Neural progenitor cell (in vitro differentiated cells): Measurements from ENCODE around the gene LAMC1. TPM values are rescaled to one million over a fixed set of nuclear protein-coding genes. Genes with fewer than 3 reads are reported as not detected.

ENCODE experiments used
- DNase-seq: peaks from one replicate; pipeline ENCODE4 v3.0.0-alpha.2; 2016; ENCODE audit warnings: low spot score
- H2AFZ ChIP-seq: fragments of 200-600 bp; sonication (generic); replicated peaks from 2 replicates; pipeline ENCODE4 v1.6.1; 2016; ENCODE audit warnings: antibody characterized with exemption
- H3F3A ChIP-seq: fragments of 200-600 bp; sonication (generic); 2 replicates; pipeline ENCODE4 v1.6.1; 2016; ENCODE audit warnings: antibody characterized with exemption, low read depth
- H3K27ac ChIP-seq: fragments of 200-600 bp; sonication (generic); 2 replicates; pipeline ENCODE4 v1.5.1; 2016; ENCODE audit warnings: mild to moderate bottlenecking
- H3K27me3 ChIP-seq: fragments of 200-600 bp; sonication (generic); 2 replicates; pipeline ENCODE4 v1.6.1; 2016; ENCODE audit warnings: mild to moderate bottlenecking, moderate library complexity
- H3K36me3 ChIP-seq: fragments of 200-600 bp; sonication (generic); 2 replicates; pipeline ENCODE4 v1.5.1; 2016
- H3K4me1 ChIP-seq: fragments of 200-600 bp; sonication (generic); 2 replicates; pipeline ENCODE4 v1.6.1; 2016; ENCODE audit warnings: mixed run types
- H3K4me2 ChIP-seq: fragments of 200-600 bp; sonication (generic); 2 replicates; pipeline ENCODE4 v1.6.1; 2016
- H3K4me3 ChIP-seq: fragments of 200-600 bp; sonication (generic); 2 replicates; pipeline ENCODE4 v1.5.1; 2016
- H3K79me2 ChIP-seq: fragments of 200-600 bp; sonication (generic); 2 replicates; pipeline ENCODE4 v1.6.1; 2016; ENCODE audit warnings: low read depth
- H3K9ac ChIP-seq: fragments of 200-600 bp; sonication (generic); 2 replicates; pipeline ENCODE4 v1.6.1; 2016
- H3K9me3 ChIP-seq: fragments of 200-600 bp; sonication (generic); 2 replicates; pipeline ENCODE4 v1.5.1; 2016; ENCODE audit warnings: low read depth
- H4K20me1 ChIP-seq: fragments of 200-600 bp; sonication (generic); 2 replicates; pipeline ENCODE4 v1.6.1; 2016; ENCODE audit warnings: low read depth
- H3K27ac Mint-ChIP-seq: 3 replicates; pipeline ENCODE4 v1.8.0; 2021; ENCODE audit warnings: mixed read lengths
- H3K27me3 Mint-ChIP-seq: 2 replicates; pipeline ENCODE4 v1.8.0; 2022; ENCODE audit warnings: low read depth, mild to moderate bottlenecking, inconsistent platforms, moderate library complexity, mixed read lengths; ENCODE audit not compliant: insufficient read depth
- H3K36me3 Mint-ChIP-seq: 3 replicates; pipeline ENCODE4 v1.8.0; 2021; ENCODE audit warnings: mixed read lengths
- H3K4me1 Mint-ChIP-seq: 3 replicates; pipeline ENCODE4 v1.8.0; 2021; ENCODE audit warnings: mixed read lengths
- H3K4me3 Mint-ChIP-seq: 3 replicates; pipeline ENCODE4 v1.8.0; 2021; ENCODE audit warnings: mild to moderate bottlenecking, moderate library complexity, mixed read lengths
- H3K9me3 Mint-ChIP-seq: 3 replicates; pipeline ENCODE4 v1.8.0; 2020; ENCODE audit warnings: mixed read lengths
- EZH2 ChIP-seq: fragments of 200-600 bp; sonication (generic); IDR thresholded peaks from 2 replicates; pipeline ENCODE4 v1.6.1; 2017; ENCODE audit warnings: antibody characterized with exemption, mild to moderate bottlenecking, moderate library complexity
- EZH2phosphoT487 ChIP-seq: fragments of 200-600 bp; sonication (generic); IDR thresholded peaks from 2 replicates; pipeline ENCODE4 v1.6.1; 2017; ENCODE audit warnings: antibody characterized with exemption
- total RNA-seq: library from RNA; depleted of rRNA; stranded (reverse); fragments of >200 nt; gene quantifications from 2 replicates; pipeline ENCODE4 v1.2.3, GENCODE V29; 2015; ENCODE audit warnings: low replicate concordance
- TF ChIP-seq, protein P1 (sequence below): fragments of 200-600 bp; sonication (generic); IDR thresholded peaks from 2 replicates; pipeline ENCODE4 v1.5.1; 2017; ENCODE audit warnings: antibody characterized with exemption, mild to moderate bottlenecking

Gene LAMC1
- total RNA-seq, 1 donor from 2014 or later: 90.2 TPM

DNA sequence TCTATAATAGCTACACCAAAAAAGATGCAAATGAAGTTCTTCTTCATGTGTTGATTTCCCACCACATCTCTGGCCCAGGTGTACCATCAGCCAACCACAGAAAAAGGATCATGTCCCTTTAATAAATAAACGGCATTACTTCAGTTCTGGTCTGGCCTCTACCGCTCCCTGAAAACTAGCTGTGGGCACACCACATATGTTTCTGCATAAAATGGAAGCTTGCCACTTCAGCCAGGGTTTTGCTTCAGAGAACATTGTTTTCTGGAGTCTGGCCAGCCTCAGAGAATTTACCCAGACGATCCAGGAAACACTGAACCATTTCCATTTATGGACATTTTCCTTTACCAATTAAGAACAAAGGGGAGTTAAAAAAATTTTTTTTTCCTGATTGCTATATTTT lies 157.0 kb downstream of the LAMC1 start:
- DNase-seq: no peak
- no peak for TF ChIP-seq EZH2
- no peak for TF ChIP-seq EZH2phosphoT487
- TF ChIP-seq, protein P1, sequence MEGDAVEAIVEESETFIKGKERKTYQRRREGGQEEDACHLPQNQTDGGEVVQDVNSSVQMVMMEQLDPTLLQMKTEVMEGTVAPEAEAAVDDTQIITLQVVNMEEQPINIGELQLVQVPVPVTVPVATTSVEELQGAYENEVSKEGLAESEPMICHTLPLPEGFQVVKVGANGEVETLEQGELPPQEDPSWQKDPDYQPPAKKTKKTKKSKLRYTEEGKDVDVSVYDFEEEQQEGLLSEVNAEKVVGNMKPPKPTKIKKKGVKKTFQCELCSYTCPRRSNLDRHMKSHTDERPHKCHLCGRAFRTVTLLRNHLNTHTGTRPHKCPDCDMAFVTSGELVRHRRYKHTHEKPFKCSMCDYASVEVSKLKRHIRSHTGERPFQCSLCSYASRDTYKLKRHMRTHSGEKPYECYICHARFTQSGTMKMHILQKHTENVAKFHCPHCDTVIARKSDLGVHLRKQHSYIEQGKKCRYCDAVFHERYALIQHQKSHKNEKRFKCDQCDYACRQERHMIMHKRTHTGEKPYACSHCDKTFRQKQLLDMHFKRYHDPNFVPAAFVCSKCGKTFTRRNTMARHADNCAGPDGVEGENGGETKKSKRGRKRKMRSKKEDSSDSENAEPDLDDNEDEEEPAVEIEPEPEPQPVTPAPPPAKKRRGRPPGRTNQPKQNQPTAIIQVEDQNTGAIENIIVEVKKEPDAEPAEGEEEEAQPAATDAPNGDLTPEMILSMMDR: no peak
- no peaks in the 10 kb centered on the region for H4K20me1 ChIP-seq
- H3K4me1 Mint-ChIP-seq: peaks cover 5% of the 10 kb centered on the region
- H3K9ac ChIP-seq: no peak overlapping the region
- H3K4me1 ChIP-seq: no peaks in the 10 kb centered on the region
- no peak overlapping the region for H3K27ac Mint-ChIP-seq
- no peaks in the 10 kb centered on the region for H3K36me3 Mint-ChIP-seq
- no peaks in the 10 kb centered on the region for H3K9me3 ChIP-seq
- H3K9me3 Mint-ChIP-seq: no peaks in the 10 kb centered on the region
- no peaks in the 10 kb centered on the region for H3K27me3 Mint-ChIP-seq
- no peaks in the 10 kb centered on the region for H3K79me2 ChIP-seq
- no peak overlapping the region for H3K27ac ChIP-seq
- H3K4me3 ChIP-seq: no peak overlapping the region
- H3K4me2 ChIP-seq: no peak overlapping the region
- no peaks in the 10 kb centered on the region for H3F3A ChIP-seq
- no peak overlapping the region for H2AFZ ChIP-seq
- peaks cover 12% of the 10 kb centered on the region for H3K27me3 ChIP-seq
- H3K4me3 Mint-ChIP-seq: no peak overlapping the region
- H3K36me3 ChIP-seq: no peaks in the 10 kb centered on the region

DNA sequence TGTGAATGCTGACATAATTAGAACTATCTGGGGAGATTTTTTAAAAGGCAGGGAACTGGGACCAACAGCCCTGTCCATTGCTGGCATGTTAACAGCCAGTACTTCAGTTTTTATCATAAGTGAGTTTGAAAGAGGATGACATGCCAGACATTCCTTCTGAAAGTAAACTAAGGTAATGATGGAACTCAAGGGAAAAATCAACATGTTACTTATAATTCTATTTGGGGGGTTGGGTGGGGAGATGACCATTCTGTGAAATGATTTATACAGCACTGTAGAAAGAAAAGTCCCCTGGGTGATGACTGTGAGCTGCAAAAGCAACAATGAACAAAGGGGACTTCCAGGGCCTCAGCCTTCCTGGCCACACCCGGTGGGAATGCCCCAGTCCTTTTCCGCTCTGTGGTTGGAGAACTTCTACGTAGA lies 157.4 kb downstream of the LAMC1 start:
- H3K4me3 Mint-ChIP-seq: no peak overlapping the region
- DNase-seq: no peak
- Histone ChIP-seq H3K9ac (no peak overlapping the region), H3K27ac (no peak overlapping the region), H3K36me3 (no peaks in the 10 kb centered on the region), H3K4me3 (no peak overlapping the region), H2AFZ (no peak overlapping the region), H3F3A (no peaks in the 10 kb centered on the region), H3K9me3 (no peaks in the 10 kb centered on the region), H4K20me1 (no peaks in the 10 kb centered on the region), H3K27me3 (peaks cover 16% of the 10 kb centered on the region), H3K4me1 (no peaks in the 10 kb centered on the region), H3K4me2 (no peak overlapping the region), H3K79me2 (no peaks in the 10 kb centered on the region)
- no peaks in the 10 kb centered on the region for H3K9me3 Mint-ChIP-seq
- H3K36me3 Mint-ChIP-seq: no peaks in the 10 kb centered on the region
- no peak overlapping the region for H3K27ac Mint-ChIP-seq
- peaks cover 3% of the 10 kb centered on the region for H3K27me3 Mint-ChIP-seq
- TF ChIP-seq EZH2 (no peak), EZH2phosphoT487 (no peak)
- TF ChIP-seq, protein P1: no peak
- peaks cover 5% of the 10 kb centered on the region for H3K4me1 Mint-ChIP-seq

DNA sequence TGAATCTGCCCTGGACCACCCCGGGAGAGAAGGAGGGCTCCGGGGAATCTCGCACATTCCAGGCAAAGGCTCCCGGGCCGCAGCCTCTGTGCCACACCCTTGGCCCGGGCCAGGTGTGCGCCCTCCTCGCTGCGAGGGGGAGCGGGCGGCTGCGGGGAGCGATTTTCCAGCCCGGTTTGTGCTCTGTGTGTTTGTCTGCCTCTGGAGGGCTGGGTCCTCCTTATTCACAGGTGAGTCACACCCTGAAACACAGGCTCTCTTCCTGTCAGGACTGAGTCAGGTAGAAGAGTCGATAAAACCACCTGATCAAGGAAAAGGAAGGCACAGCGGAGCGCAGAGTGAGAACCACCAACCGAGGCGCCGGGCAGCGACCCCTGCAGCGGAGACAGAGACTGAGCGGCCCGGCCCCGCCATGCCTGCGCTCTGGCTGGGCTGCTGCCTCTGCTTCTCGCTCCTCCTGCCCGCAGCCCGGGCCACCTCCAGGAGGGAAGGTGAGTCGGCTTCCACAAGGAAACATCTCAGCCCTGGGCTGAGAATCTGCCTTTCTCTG lies 162.8 kb downstream of the LAMC1 start, which contains the start of gene LAMC2:
Gene LAMC2, plus strand, starts transcription at position 324 of the 550 bp plus-strand sequence. Its CDS starts 89 bp downstream, at position 413.
- H3K9me3 Mint-ChIP-seq: no peaks in the 10 kb centered on the region
- no peak within 1 kb of the TSS for H3K27ac Mint-ChIP-seq
- peak within 1 kb of the TSS; percentile 99 for H2AFZ ChIP-seq
- TF ChIP-seq, protein P1: peak; percentile 38
- TF ChIP-seq EZH2: no peak
- peak within 1 kb of the TSS; percentile 80 for H3K4me3 Mint-ChIP-seq
- peaks cover 42% of the 10 kb centered on the region for H3K27me3 ChIP-seq
- peak within 1 kb of the TSS; percentile 82 for H3K4me2 ChIP-seq
- H3K9ac ChIP-seq: no peak within 1 kb of the TSS
- peak within 1 kb of the TSS; percentile 59 for H3K4me3 ChIP-seq
- no peaks in the 10 kb centered on the region for H3F3A ChIP-seq
- H3K36me3 Mint-ChIP-seq: no peaks in the 10 kb centered on the region
- DNase-seq: peak; percentile 75
- H4K20me1 ChIP-seq: no peaks in the 10 kb centered on the region
- H3K79me2 ChIP-seq: no peaks in the 10 kb centered on the region
- no peaks in the 10 kb centered on the region for H3K4me1 ChIP-seq
- peaks cover 7% of the 10 kb centered on the region for H3K4me1 Mint-ChIP-seq
- no peaks in the 10 kb centered on the region for H3K36me3 ChIP-seq
- H3K9me3 ChIP-seq: no peaks in the 10 kb centered on the region
- no peak within 1 kb of the TSS for H3K27ac ChIP-seq
- H3K27me3 Mint-ChIP-seq: peaks cover 7% of the 10 kb centered on the region
